Body of pancreas (tissue), 4 donors: ENCODE data around the gene ARRB2. TPM values are rescaled to one million over a fixed set of nuclear protein-coding genes. Genes with fewer than 3 reads are reported as not detected.

ENCODE experiments used
- ATAC-seq: fragments of 150-250 bp; one replicate; pipeline ENCODE4 v1.9.1; 2016
- DNase-seq, 4 donors: peaks; one replicate each; pipeline ENCODE4 v3.0.0-alpha.2; 2019
- H3K27ac ChIP-seq, 4 donors: fragments of 200-600 bp; sonication (generic); 1 replicate in 3 of 4; 2 replicates in 1 of 4; pipeline versions ENCODE4 v1.5.1 to v1.6.1; 2016 to 2019; ENCODE audit warnings: mild to moderate bottlenecking in 1 of 4, mixed read lengths in 1 of 4, moderate library complexity in 1 of 4
- H3K27me3 ChIP-seq, 2 donors: fragments of 200-600 bp; sonication (generic); one replicate each; pipeline ENCODE4 v1.6.0; 2016; ENCODE audit warnings: mild to moderate bottlenecking in 1 of 2
- H3K36me3 ChIP-seq, 2 donors: fragments of 200-600 bp; sonication (generic); replicated peaks in 1 of 2; 2 replicates each; pipeline ENCODE4 v1.5.1; 2016; ENCODE audit warnings: low read depth in 2 of 2; ENCODE audit not compliant: insufficient read depth in 1 of 2
- H3K4me1 ChIP-seq: fragments of 200-600 bp; sonication (generic); one replicate; pipeline ENCODE4 v1.6.0; 2016
- H3K4me3 ChIP-seq, 2 donors: fragments of 200-600 bp; sonication (generic); 1 replicate in 1 of 2; 2 replicates in 1 of 2; pipeline ENCODE4 v1.5.1; 2016 to 2019
- H3K9me3 ChIP-seq, 3 donors: fragments of 200-600 bp; sonication (generic); 1 replicate in 2 of 3; 2 replicates in 1 of 3; pipeline ENCODE4 v1.5.1; 2016
- POLR2A ChIP-seq, 3 donors: fragments of 450-650 bp; IDR thresholded peaks; one replicate each; pipeline ENCODE4 v1.6.1; 2016; ENCODE audit warnings: antibody characterized with exemption in 3 of 3, mild to moderate bottlenecking in 2 of 3
- WGBS, 2 donors: methylation state at CpG; one replicate each; pipeline ENCODE4 v1.1.5; 2017; 5-methylcytosine and 5-hydroxymethylcytosine counted together
- intact Hi-C: fragments of 100-400 bp; cut with DNase I; formaldehyde crosslinking; loops from one replicate; pipeline ENCODE4 v1.15.1; 2023
- total RNA-seq, 2 donors: library from RNA; depleted of rRNA; stranded (reverse); fragments of >200 nt; gene quantifications; one replicate each; pipeline ENCODE4 v1.1.0, GENCODE V29; 2016
- TF ChIP-seq, protein P1 (sequence below), 7 experiments: fragments of 450-650 bp in 4 of 7; fragments of 200-600 bp in 3 of 7; sonication (generic) in 3 of 7; IDR thresholded peaks; one replicate each; pipeline ENCODE4 v1.5.1; 2016 to 2019; ENCODE audit warnings: antibody characterized with exemption in 7 of 7

ARRB2 gene
- total RNA-seq, 2 donors from 2014 or later = 12.5 to 13.2 TPM

DNA sequence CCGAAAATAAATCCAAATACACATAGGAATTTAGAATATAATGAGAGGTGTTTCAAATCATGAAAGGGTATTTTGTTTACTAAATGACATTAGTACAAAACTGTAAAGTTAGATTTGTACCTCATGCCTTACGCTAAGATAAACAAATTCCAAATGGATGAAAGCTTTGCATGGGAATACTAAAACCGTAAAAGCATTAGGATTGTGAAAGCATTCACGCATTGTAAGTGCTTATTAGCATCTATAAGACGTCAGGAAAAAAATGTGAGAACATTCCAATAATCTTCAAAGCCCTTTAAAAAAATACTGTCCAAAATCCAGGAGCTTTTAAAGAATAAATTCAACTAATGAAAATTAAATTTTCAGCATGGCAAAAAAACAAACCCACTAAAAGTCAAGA lies 44.1 kb upstream of the ARRB2 start:
- H3K36me3 ChIP-seq = no peaks in the 10 kb centered on the region
- no peaks in the 10 kb centered on the region for H3K9me3 ChIP-seq
- DNase-seq (no peak), ATAC-seq (no peak)
- H3K27me3 ChIP-seq = no peaks in the 10 kb centered on the region
- H3K4me1 ChIP-seq = no peaks in the 10 kb centered on the region
- no peak for TF ChIP-seq POLR2A (IDR thresholded peaks at IDR 0.05)
- TF ChIP-seq, protein P1, sequence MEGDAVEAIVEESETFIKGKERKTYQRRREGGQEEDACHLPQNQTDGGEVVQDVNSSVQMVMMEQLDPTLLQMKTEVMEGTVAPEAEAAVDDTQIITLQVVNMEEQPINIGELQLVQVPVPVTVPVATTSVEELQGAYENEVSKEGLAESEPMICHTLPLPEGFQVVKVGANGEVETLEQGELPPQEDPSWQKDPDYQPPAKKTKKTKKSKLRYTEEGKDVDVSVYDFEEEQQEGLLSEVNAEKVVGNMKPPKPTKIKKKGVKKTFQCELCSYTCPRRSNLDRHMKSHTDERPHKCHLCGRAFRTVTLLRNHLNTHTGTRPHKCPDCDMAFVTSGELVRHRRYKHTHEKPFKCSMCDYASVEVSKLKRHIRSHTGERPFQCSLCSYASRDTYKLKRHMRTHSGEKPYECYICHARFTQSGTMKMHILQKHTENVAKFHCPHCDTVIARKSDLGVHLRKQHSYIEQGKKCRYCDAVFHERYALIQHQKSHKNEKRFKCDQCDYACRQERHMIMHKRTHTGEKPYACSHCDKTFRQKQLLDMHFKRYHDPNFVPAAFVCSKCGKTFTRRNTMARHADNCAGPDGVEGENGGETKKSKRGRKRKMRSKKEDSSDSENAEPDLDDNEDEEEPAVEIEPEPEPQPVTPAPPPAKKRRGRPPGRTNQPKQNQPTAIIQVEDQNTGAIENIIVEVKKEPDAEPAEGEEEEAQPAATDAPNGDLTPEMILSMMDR (IDR thresholded peaks at IDR 0.05) = no peak
- no peak overlapping the region for H3K4me3 ChIP-seq
- intact Hi-C loops = no loop called here
- WGBS, 2 donors = 60 to 62% methylated on average over 5 of the region's 5 CpGs
- H3K27ac ChIP-seq = no peak overlapping the region

DNA sequence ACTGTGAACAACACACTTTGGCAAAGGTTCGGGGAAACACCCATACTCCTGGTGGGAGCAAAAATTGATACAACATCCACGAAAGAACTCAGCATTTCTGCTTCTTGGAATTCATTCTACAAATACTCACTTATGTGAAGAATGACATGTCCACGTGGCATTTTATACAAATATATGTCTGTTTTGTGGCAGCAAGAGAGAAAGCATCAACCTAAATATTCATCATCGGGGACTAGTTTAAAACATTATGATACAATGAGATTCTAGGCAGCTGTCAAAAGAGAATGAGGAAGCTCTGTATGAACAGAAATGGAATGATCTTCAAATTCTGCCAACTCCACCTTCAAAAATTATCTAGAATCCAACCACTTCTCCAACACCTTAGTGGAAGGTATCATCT lies 43.3 kb upstream of the ARRB2 start:
- ATAC-seq (no peak), DNase-seq (no peak)
- Histone ChIP-seq H3K27me3 (no peaks in the 10 kb centered on the region), H3K4me3 (no peak overlapping the region), H3K36me3 (peaks cover 0 to 3% of the 10 kb centered on the region in 2 donors), H3K27ac (no peak overlapping the region), H3K9me3 (no peaks in the 10 kb centered on the region), H3K4me1 (no peaks in the 10 kb centered on the region)
- 68% methylated on average over 4 of the region's 4 CpGs for WGBS, 2 donors
- TF ChIP-seq, protein P1 (IDR thresholded peaks at IDR 0.05) = no peak
- TF ChIP-seq POLR2A (IDR thresholded peaks at IDR 0.05) = no peak
- intact Hi-C loops = no loop called here

DNA sequence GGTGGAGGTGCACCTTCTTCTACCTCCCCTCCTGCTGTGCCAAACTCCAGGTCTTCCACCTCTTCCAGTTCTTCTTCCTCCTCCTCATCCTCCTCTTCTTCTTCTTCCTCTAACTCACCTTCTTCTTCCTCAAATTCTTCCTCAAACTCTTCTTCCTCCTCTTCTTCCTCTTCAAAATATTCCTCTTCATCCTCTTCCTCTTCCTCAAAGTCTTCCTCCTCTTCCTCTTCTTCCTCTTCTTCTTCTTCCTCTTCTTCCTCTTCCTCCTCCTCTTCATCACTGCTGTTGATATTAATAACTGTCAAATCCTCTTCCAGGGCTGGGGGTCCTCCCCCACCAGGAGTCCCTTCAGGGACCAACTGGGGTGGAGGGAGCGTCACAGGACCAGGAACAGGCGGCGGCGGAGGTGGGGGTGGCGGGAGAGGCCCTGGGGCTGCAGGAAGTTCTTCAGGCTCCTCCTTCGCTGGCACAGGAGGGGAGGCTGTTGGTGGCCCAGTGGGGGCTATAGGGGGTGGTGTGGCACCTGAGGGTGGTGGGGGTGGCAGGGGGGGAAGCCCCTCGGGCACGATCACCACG lies 38.3 kb upstream of the ARRB2 start:
- Histone ChIP-seq H3K36me3 (peaks cover 0 to 29% of the 10 kb centered on the region in 2 donors), H3K9me3 (no peaks in the 10 kb centered on the region), H3K27ac (no peak overlapping the region), H3K27me3 (no peaks in the 10 kb centered on the region), H3K4me1 (no peaks in the 10 kb centered on the region), H3K4me3 (no peak overlapping the region)
- ATAC-seq (no peak), DNase-seq (no peak)
- TF ChIP-seq POLR2A (IDR thresholded peaks at IDR 0.05) = no peak
- TF ChIP-seq, protein P1 (IDR thresholded peaks at IDR 0.05) = no peak
- intact Hi-C loops = no loop called here
- WGBS, 2 donors = 93 to 95% methylated on average over 6 to 9 of the region's 9 CpGs

DNA sequence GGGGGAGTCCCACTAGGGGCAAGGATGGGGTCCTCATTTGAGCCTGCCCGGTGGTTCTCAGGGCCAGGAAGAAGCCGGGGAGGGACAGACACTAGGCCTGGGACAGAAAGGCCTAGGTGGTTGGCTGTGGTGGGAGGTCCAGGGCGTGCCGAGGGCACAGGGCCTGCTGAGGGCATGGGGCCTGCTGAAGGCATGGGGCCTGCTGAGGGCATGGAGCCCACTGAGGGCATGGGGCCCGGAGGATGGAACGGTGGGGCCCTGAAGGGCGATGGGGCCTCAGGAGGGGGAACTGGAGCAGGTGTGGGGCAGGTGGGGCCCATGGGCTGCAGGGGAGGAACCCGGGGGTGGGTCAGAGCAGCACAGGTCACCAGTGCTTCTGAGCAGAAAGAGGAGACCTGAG lies 37.7 kb upstream of the ARRB2 start:
- H3K27ac ChIP-seq = no peak overlapping the region
- no peaks in the 10 kb centered on the region for H3K27me3 ChIP-seq
- intact Hi-C loops = no loop called here
- H3K4me3 ChIP-seq = no peak overlapping the region
- peaks cover 0 to 32% of the 10 kb centered on the region in 2 donors for H3K36me3 ChIP-seq
- no peak for DNase-seq
- TF ChIP-seq, protein P1 (IDR thresholded peaks at IDR 0.05) = no peak
- TF ChIP-seq POLR2A (IDR thresholded peaks at IDR 0.05) = no peak
- H3K9me3 ChIP-seq = no peaks in the 10 kb centered on the region
- ATAC-seq = no peak
- H3K4me1 ChIP-seq = no peaks in the 10 kb centered on the region
- WGBS, 2 donors = 88 to 93% methylated on average over 8 of the region's 8 CpGs

DNA sequence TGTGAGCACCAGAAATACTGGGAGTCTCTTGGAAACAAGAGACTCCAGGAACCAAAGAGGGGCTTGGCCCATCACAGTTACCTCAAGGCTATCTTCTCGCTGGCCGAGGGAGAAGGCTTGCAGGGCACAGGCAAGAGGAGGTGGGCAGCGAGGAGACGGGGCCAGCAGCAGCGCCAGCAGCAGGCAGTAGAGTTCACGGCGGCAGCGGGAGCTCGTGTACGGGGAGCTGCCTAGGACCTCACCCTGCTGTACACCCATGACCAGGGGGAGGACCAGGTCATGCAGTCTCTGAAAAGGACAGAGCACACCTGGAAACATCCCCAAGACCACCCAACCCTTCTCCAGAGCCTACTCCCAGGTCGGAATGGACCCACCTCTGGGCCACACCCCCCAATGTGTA lies 37.3 kb upstream of the ARRB2 start:
- Histone ChIP-seq H3K36me3 (peaks cover 0 to 32% of the 10 kb centered on the region in 2 donors), H3K4me1 (no peaks in the 10 kb centered on the region), H3K27ac (no peak overlapping the region), H3K4me3 (no peak overlapping the region), H3K9me3 (no peaks in the 10 kb centered on the region), H3K27me3 (no peaks in the 10 kb centered on the region)
- DNase-seq (no peak), ATAC-seq (no peak)
- 82 to 83% methylated on average over 3 to 11 of the region's 11 CpGs for WGBS, 2 donors
- TF ChIP-seq, protein P1 (IDR thresholded peaks at IDR 0.05) = no peak
- no peak for TF ChIP-seq POLR2A (IDR thresholded peaks at IDR 0.05)
- intact Hi-C loops = no loop called here
